Measurements from ENCODE around the gene GOLGA7B.
A peak's percentile ranks its signal among the peaks of the same experiment; 100 is the strongest.

Gene GOLGA7B

GRCh38 chr10:97896756-97897358, 47.2 kb downstream of the GOLGA7B start:
- peak; percentile 56 for DNase-seq

DNA sequence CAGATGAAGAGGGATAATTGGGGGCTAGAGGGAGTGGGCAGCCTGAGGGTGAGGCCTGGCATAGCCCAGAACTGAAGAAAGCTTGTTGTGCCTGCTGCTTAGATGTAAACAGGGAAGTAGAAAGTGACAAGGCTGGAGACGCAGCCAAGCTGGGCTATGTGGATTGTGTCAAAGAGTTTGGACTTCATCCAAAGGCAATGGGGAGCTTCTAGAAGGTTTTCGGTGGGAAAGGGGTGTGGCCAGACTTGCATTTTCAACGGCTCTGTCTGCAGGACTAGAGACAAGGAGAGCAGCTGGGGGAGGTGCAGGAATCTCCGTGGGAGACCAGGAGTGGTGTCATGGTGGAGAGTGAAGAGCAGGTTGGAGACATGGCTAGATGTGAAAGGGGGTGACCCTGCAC, 48.8 kb downstream of the GOLGA7B start:
- DNase-seq = peak; percentile 18

GRCh38 chr10:97901381-97901780, 51.7 kb downstream of the GOLGA7B start:
- no peak for DNase-seq

GRCh38 chr10:97903128-97904017, 53.7 kb downstream of the GOLGA7B start:
- no peak for DNase-seq

DNA sequence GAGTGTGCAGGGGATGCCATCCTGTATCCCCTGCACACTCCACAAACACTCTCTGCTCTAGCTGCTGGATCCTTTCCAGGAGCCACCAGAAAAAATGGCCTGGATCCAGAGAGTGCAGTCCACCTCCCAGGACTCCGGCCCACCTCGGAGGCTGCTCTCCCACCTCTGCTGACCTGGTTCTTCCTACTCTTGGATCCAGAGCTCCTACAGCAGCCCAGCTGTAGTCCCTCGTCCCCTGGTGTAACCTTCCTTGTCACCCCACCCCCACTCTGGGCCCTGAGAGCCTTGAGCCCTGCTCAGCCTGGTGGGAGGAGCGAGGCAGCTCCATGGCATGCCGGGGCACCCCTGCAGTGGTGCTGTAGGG, 54.4 kb downstream of the GOLGA7B start:
- peak; percentile 13 for DNase-seq

DNA sequence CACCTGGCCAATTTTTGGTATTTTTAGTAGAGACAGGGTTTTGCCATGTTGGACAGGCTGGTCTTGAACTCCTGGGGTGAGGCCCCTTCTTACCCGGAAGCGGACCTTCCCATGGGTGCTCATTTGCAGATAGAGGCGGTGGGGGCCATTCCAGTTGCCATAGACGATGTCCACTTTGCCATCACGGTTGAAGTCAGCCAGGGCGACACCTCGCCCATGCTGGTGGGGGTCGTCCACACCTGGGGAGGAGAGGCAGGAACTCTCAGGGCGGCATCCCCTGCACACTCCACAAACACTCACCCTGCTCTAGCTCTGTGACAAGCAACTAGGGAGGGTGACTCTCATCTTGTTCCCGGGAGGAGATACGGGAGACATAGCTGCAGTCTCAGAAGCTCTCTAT, 54.9 kb downstream of the GOLGA7B start:
- no peak for DNase-seq

DNA sequence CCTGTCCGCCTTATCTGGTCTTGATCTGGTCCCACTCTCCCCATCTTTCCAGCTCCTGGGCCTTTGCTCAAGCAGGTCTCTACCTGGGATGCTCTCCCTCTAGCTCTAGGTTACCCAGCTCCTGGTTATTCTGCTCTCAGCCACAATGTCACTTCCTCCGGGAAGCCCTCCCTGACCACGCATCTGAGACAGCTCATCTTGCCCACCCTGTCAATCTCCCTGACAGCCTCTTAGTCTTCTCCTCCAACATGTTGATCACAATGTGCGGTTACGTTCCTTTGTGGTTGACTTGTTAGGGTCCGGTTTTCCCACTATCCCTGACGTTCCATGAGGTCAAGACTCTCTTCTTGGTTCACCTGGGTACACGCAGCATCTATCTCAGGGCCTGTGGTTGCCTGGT, 55.6 kb downstream of the GOLGA7B start:
- no peak for DNase-seq

- no peak for DNase-seq
These were observed 57.6 kb downstream of the GOLGA7B start for GRCh38 chr10:97907211-97907610.

DNA sequence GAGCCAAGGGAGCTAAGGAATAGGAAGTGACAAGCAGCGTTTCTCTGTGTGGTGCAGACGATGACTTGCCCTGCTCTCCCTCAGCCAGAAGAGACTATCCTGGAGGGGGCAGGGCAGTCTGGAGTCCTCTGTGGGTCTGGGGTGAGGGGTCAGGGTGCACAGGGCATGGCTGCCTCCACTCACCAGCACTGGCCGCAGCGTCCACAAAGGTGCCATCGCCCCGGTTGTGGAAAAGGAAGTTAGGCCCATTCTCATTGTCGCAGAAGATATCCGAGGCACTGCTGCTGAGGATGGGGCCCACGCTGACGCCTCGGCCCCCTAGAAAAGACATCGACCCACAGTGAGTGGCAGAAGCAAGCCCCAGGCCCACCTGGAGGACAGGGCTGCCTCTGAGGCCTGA, 58.2 kb downstream of the GOLGA7B start:
- DNase-seq = no peak

DNA sequence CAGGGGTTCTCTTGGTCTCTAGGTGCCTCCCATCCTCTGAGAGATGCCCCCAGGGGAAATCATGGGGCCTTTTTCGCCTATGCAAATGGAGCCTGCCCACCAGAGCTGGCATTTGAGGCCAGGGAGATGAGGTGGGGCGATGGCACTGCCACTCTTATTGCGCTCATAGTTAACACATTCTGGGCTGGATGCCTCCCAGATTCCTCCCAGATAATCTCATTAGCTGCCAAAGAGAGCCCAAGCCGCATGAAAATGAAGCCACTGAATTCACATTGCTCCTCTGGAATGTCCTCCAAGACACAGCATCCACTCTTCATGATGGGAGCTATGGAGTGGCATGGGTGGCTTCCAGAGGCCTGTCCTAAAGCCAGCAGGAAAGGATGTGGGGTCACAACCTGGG, 61.0 kb downstream of the GOLGA7B start:
- DNase-seq = no peak

GRCh38 chr10:97911217-97911616, 61.6 kb downstream of the GOLGA7B start:
- no peak for DNase-seq

GRCh38 chr10:97913193-97913592, 63.5 kb downstream of the GOLGA7B start:
- no peak for DNase-seq

DNA sequence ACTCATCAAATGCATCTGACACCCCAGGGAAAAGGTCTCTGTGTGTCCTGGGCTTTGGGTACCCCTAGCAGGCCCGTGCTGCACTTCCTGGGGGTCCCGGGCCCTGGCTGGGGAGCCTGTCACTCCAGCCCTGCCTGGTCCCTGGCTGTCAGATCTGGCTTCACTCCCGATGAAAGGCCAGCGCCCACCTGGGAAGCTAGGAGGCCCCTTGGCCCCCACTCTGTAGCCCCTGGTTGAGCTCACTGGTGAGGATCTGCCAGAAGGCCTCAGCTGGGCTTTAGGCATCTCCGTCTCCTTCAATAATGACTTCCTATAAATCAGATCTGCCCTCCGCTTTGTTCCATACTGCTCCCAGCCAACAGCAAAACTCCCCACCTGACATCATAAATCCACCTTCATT, 64.0 kb downstream of the GOLGA7B start:
- no peak for DNase-seq

GRCh38 chr10:97914171-97914836, 64.7 kb downstream of the GOLGA7B start:
- no peak for DNase-seq

DNA sequence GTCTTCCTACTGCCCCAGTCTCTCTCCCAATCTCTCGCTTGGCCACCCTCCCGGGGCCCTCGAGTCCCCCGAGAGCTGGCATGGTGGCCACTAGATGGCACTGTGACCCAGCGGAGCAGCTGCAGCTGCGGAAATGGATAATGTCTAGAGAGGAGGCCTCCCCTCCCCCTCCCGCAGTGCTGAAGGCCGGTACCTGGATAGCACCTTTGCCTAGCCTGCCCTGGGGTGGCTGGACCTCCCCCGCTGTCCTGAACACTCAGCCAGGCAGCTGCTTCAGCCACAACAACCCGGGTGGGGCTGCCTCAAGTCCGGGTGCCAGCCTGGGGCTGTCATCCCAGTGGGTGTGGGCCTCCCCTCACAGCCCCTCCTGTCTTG, 65.2 kb downstream of the GOLGA7B start:
- peak; percentile 69 for DNase-seq

DNA sequence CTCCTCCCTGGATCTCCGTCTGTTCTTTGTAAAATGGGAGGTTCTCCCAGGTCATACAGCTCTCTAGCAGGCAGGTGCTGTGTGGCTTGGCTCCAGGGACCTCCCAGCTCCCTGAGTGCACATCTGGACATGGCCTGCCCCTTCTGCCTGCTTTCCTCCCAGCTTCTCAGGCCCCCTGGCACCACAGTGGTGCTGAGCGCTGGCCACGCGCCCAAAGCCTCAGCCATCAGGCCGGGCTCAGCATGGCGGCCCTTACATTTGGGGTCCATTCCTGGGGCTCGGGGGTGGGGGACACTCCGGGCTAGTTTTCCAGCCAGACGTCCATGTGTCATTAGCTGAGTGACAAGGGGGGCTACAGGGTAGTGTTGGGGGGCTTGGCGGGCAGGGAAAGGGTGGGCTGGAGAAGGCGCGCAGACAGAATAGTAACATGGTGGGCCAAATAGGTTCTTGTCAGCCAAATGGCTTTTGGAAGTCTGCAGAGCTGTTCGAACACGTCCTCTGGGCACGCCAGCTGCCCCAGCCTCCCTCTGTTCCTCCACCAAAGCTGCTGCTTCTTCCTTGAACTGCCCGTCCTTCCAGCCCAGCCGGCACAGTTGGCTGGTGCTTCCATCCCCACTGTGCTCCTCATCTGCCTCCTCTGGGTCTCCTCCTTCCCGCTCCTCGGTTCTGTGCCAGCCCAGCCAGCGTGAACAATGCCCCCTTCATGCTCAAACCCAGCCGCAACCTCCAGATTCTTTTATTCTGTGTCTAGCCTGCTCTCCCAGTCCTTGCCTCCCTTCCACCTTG, 65.9 kb downstream of the GOLGA7B start:
- DNase-seq = no peak

DNA sequence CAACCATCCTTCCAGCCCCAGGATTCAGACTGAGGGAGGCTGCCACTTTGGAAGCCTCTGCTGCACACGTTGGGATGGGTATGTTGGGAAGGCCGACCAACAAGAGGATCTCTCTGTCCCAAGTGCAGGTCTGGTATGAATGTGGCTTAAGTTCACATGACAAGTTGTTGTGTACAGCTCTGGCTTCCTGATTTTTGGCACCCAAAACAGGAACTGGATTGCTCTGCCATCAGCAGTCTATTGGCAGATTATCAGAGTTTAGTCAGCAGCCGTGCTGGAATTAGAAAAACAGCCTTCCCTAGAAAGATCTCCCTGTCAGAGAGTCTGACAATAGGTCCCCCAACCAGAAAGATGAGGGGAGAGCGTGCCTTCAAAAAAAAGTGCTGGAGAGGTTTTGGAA, 66.9 kb downstream of the GOLGA7B start:
- DNase-seq = no peak

GRCh38 chr10:97919012-97919411, 69.4 kb downstream of the GOLGA7B start:
- DNase-seq = no peak

GRCh38 chr10:97920865-97921264, 71.2 kb downstream of the GOLGA7B start:
- DNase-seq = no peak
